Stomach (tissue), 9 donors: ENCODE data around the gene PAX5. TPM values are rescaled to one million over a fixed set of nuclear protein-coding genes. Genes with fewer than 3 reads are reported as not detected.

Experiments used
- DNase-seq, 2 donors: peaks; one replicate each; pipeline versions ENCODE4 v3.0.0 to v3.0.0-alpha.2; 2013 to 2019
- H3K27ac ChIP-seq, 5 donors: fragments of 200-600 bp in 4 of 5; sonication (generic) in 4 of 5; one replicate each; pipeline ENCODE4 v1.5.1; 2013 to 2019; ENCODE audit warnings: mild to moderate bottlenecking in 1 of 5, moderate library complexity in 1 of 5
- H3K27me3 ChIP-seq, 3 donors: fragments of 200-600 bp; sonication (generic); one replicate each; pipeline ENCODE4 v1.5.1; 2017 to 2019; ENCODE audit warnings: mixed run types in 1 of 3
- H3K36me3 ChIP-seq, 4 donors: fragments of 200-600 bp; sonication (generic); 1 replicate in 3 of 4; 2 replicates in 1 of 4; pipeline ENCODE4 v1.5.1; 2016 to 2019
- H3K4me1 ChIP-seq, 4 donors: fragments of 200-600 bp; sonication (generic); one replicate each; pipeline ENCODE4 v1.5.1; 2016 to 2019
- H3K4me3 ChIP-seq, 4 donors: fragments of 200-600 bp; sonication (generic) in 3 of 4; one replicate each; pipeline ENCODE4 v1.5.1; 2016 to 2019; ENCODE audit warnings: mild to moderate bottlenecking in 1 of 4
- H3K9me3 ChIP-seq, 4 donors: fragments of 200-600 bp; sonication (generic); one replicate each; pipeline ENCODE4 v1.5.1; 2016 to 2019
- EP300 ChIP-seq: sonication (generic); formaldehyde crosslinking; IDR thresholded peaks from one replicate; pipeline ENCODE4 v1.6.1; 2017; ENCODE audit warnings: antibody characterized with exemption
- POLR2A ChIP-seq, 4 donors: fragments of 450-650 bp; IDR thresholded peaks; one replicate each; pipeline ENCODE4 v1.6.1; 2016; ENCODE audit warnings: antibody characterized with exemption in 4 of 4, control low read depth in 2 of 4, mild to moderate bottlenecking in 1 of 4, moderate library complexity in 1 of 4
- POLR2AphosphoS5 ChIP-seq, 3 donors: sonication (generic); formaldehyde crosslinking; IDR thresholded peaks; one replicate each; pipeline ENCODE4 v1.6.1; 2016; ENCODE audit warnings: antibody characterized with exemption in 3 of 3
- WGBS, 5 donors: extraction: QIAGEN DNeasy Blood & Tissue Kit in 3 of 5; methylation state at CpG; one replicate each; pipeline versions ENCODE4 v1.1.5 to v1.1.7; 2013 to 2018; 5-methylcytosine and 5-hydroxymethylcytosine counted together
- intact Hi-C: fragments of 100-400 bp; cut with DNase I; formaldehyde crosslinking; loops from one replicate; pipeline ENCODE4 v1.15.1; 2023; ENCODE audit warnings: low total_unique reads
- polyA plus RNA-seq, 3 donors: library from polyadenylated mRNA; stranded (reverse); fragments of 200-250 nt; gene quantifications; one replicate each; pipeline ENCODE4 v1.2.3, GENCODE V29; 2013
- total RNA-seq, 5 donors: library from RNA; depleted of rRNA; stranded (reverse); fragments of >200 nt; gene quantifications; one replicate each; pipeline versions ENCODE4 v1.1.0 to v1.2.3, GENCODE V29; 2014 to 2016
- TF ChIP-seq, protein P1 (sequence below), 7 experiments: fragments of 450-650 bp in 4 of 7; fragments of 200-600 bp in 3 of 7; sonication (generic) in 3 of 7; IDR thresholded peaks; one replicate each; pipeline ENCODE4 v1.5.1; 2016 to 2019; ENCODE audit warnings: antibody characterized with exemption in 7 of 7, control low read depth in 2 of 7, mild to moderate bottlenecking in 1 of 7
- donor health status: healthy with polysubstance abuse.
- donor health status: Bipolar disorder and iron deficiency.
- donor health status: healthy.

Gene PAX5
- total and polyA plus RNA-seq, 8 donors: 0.43 to 1.3 TPM; not detected in 6

DNA sequence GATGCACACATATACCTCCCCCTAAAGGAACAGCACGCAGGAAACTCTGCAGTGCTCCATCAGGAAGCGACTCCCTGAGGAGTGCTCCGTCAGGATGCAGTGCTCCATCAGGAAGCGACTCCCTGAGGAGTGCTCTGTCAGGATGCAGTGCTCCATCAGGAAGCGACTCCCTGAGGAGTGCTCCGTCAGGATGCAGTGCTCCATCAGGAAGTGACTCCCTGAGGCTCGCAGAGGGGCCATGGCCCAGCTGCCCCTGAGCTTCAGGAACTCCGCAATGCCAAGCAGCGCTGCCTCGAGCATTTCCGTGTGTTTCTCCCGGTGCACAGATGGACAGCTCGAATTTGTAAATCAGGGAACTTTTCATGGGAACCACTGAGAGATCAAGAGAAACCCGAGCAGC, 88.1 kb downstream of the PAX5 start:
- Histone ChIP-seq H3K4me3 (no peak overlapping the region), H3K27me3 (peaks cover 0 to 27% (median 0%) of the 10 kb centered on the region in 3 donors), H3K27ac (no peak overlapping the region), H3K36me3 (no peaks in the 10 kb centered on the region), H3K4me1 (no peaks in the 10 kb centered on the region), H3K9me3 (no peaks in the 10 kb centered on the region)
- no peak for DNase-seq
- 72 to 83% (median 77%) methylated on average over 4 to 14 of the region's 14 CpGs for WGBS, 5 donors
- TF ChIP-seq POLR2AphosphoS5 (IDR thresholded peaks at IDR 0.05): no peak
- no peak for TF ChIP-seq EP300
- TF ChIP-seq, protein P1, sequence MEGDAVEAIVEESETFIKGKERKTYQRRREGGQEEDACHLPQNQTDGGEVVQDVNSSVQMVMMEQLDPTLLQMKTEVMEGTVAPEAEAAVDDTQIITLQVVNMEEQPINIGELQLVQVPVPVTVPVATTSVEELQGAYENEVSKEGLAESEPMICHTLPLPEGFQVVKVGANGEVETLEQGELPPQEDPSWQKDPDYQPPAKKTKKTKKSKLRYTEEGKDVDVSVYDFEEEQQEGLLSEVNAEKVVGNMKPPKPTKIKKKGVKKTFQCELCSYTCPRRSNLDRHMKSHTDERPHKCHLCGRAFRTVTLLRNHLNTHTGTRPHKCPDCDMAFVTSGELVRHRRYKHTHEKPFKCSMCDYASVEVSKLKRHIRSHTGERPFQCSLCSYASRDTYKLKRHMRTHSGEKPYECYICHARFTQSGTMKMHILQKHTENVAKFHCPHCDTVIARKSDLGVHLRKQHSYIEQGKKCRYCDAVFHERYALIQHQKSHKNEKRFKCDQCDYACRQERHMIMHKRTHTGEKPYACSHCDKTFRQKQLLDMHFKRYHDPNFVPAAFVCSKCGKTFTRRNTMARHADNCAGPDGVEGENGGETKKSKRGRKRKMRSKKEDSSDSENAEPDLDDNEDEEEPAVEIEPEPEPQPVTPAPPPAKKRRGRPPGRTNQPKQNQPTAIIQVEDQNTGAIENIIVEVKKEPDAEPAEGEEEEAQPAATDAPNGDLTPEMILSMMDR (IDR thresholded peaks at IDR 0.05): no peak
- no peak for TF ChIP-seq POLR2A (IDR thresholded peaks at IDR 0.05)
- intact Hi-C loops: no loop called here

DNA sequence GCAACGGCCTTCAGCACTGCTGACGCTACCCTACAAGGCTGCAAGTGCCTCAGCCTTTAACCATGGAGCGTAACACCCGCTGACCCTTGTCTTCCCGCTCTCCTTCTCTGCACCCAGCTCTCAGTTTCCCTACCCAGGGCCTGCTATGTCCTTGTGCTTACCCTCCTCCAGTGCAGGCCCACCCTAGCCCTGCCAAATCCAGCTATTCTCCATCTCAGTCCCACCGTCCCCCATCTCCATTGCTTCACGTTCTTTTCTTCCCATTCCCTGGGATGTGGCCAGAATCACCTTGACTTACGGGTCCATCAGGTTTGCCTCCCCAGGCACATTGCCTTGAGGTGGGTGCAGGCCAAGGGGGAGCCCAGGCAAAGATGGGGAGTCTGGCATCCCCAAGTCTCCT, 91.2 kb downstream of the PAX5 start:
- Histone ChIP-seq H3K9me3 (no peaks in the 10 kb centered on the region), H3K36me3 (no peaks in the 10 kb centered on the region), H3K4me1 (no peaks in the 10 kb centered on the region), H3K4me3 (no peak overlapping the region), H3K27ac (no peak overlapping the region), H3K27me3 (peaks cover 0 to 13% (median 6%) of the 10 kb centered on the region in 3 donors)
- intact Hi-C loops: no loop called here
- DNase-seq: no peak
- 85 to 91% (median 90%) methylated on average over 8 of the region's 8 CpGs for WGBS, 5 donors
- TF ChIP-seq POLR2AphosphoS5 (IDR thresholded peaks at IDR 0.05) (no peak), POLR2A (IDR thresholded peaks at IDR 0.05) (no peak), EP300 (no peak)
- TF ChIP-seq, protein P1 (IDR thresholded peaks at IDR 0.05): no peak

DNA sequence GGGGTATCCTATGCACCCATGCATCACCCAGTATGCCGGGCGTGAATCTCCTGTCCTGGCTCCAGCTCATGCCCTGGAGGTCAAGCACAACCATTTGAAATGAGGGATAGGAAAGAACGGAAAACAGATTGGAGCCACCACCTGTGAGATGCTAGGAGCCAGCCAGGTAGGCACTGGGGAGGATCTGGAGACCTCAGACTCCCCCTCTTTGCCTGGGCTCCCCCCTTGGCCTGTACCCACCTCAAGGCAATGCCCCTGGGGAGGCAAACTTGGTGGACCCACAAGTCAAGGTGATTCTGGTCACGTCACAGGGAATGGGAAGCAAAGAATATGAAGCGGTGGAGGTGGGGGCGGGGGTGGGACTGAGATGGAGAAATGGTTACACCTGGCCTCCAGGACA, 92.6 kb downstream of the PAX5 start:
- no peak overlapping the region for H3K27ac ChIP-seq
- intact Hi-C loops: no loop called here
- no peak overlapping the region for H3K4me3 ChIP-seq
- WGBS, 5 donors: 84 to 89% (median 86%) methylated on average over 6 of the region's 6 CpGs
- no peaks in the 10 kb centered on the region for H3K36me3 ChIP-seq
- TF ChIP-seq, protein P1 (IDR thresholded peaks at IDR 0.05): no peak
- TF ChIP-seq POLR2AphosphoS5 (IDR thresholded peaks at IDR 0.05) (no peak), POLR2A (IDR thresholded peaks at IDR 0.05) (no peak), EP300 (no peak)
- no peaks in the 10 kb centered on the region for H3K4me1 ChIP-seq
- no peak for DNase-seq
- H3K27me3 ChIP-seq: peaks cover 0 to 19% (median 6%) of the 10 kb centered on the region in 3 donors
- no peaks in the 10 kb centered on the region for H3K9me3 ChIP-seq

DNA sequence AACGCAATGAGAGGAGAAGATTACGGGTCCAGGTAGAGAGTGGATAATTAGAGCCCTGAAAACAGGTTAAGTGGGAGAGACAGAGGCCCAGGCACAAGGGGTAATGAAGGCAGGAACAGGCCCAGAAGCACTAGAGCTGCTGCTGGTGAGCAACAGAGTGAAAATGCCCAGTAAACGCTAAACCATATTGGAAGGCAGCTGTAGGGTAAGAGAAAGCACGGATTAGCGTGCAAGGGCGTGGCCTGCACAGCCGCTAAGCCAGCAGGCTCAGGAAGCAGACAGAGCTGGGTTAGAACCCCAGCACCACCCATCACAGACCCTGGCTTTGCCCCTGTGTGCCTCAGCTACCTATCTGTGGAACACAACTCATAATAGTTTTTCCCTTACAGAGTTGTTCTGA, 93.2 kb downstream of the PAX5 start:
- Histone ChIP-seq H3K4me1 (no peaks in the 10 kb centered on the region), H3K4me3 (no peak overlapping the region), H3K9me3 (no peaks in the 10 kb centered on the region), H3K27me3 (peaks cover 0 to 19% (median 6%) of the 10 kb centered on the region in 3 donors), H3K36me3 (no peaks in the 10 kb centered on the region), H3K27ac (no peak overlapping the region)
- intact Hi-C loops: no loop called here
- TF ChIP-seq POLR2AphosphoS5 (IDR thresholded peaks at IDR 0.05): no peak
- no peak for TF ChIP-seq EP300
- no peak for TF ChIP-seq POLR2A (IDR thresholded peaks at IDR 0.05)
- TF ChIP-seq, protein P1 (IDR thresholded peaks at IDR 0.05): no peak
- 72 to 89% (median 82%) methylated on average over 7 of the region's 7 CpGs for WGBS, 5 donors
- no peak for DNase-seq
